Mesothelial cell of epicardium (in vitro differentiated cells): ENCODE data around the gene DDIT3. TPM values are rescaled to one million over a fixed set of nuclear protein-coding genes. Genes with fewer than 3 reads are reported as not detected.

Experiments used
- DNase-seq, 2 experiments: peaks; one replicate each; pipeline ENCODE4 v3.0.0; 2021; ENCODE audit warnings: low spot score in 2 of 2; ENCODE audit not compliant: unreplicated experiment in 2 of 2
- H3K27ac Mint-ChIP-seq: 2 replicates; pipeline ENCODE4 v1.8.0; 2021; ENCODE audit warnings: mixed read lengths
- H3K27me3 Mint-ChIP-seq: 2 replicates; pipeline ENCODE4 v1.8.0; 2021; ENCODE audit warnings: low read depth, mixed read lengths
- H3K36me3 Mint-ChIP-seq: 2 replicates; pipeline ENCODE4 v1.8.0; 2021; ENCODE audit warnings: mixed read lengths
- H3K4me1 Mint-ChIP-seq: 2 replicates; pipeline ENCODE4 v1.8.0; 2021; ENCODE audit warnings: mixed read lengths
- H3K4me3 Mint-ChIP-seq: 2 replicates; pipeline ENCODE4 v1.8.0; 2021; ENCODE audit warnings: mild to moderate bottlenecking, moderate library complexity, mixed read lengths
- H3K9me3 Mint-ChIP-seq: 2 replicates; pipeline ENCODE4 v1.8.0; 2021; ENCODE audit warnings: mixed read lengths
- total RNA-seq: library from RNA; stranded (reverse); gene quantifications from 3 replicates; pipeline ENCODE4 v1.2.1, GENCODE V29; 2021
- TF ChIP-seq, protein P1 (sequence below): fragments of 200-600 bp; sonication (generic); IDR thresholded peaks from one replicate; pipeline ENCODE4 v1.5.0; 2021; ENCODE audit warnings: antibody characterized with exemption; ENCODE audit not compliant: unreplicated experiment

Gene DDIT3
- total RNA-seq, 1 donor from 2014 or later = 15.6 TPM

DNA sequence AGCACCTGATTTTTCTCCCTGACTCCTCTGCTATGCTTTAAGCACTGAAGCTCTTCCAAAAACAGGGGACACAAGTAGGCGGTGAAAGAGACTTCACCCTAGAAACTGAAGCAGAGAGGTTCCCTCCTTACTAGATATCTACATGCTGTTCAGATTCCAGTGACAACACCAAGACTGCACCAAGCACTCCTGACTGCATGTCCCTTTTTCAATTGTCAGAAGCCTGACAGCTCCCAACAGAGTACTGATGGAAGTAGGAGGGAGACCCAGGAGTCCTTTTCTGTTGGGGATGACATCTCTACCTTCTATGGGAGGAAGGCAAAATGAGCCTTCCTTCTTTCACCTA lies 16.3 kb upstream of the DDIT3 start:
- no peak overlapping the region for H3K4me3 Mint-ChIP-seq
- DNase-seq = no peak
- H3K27ac Mint-ChIP-seq = no peak overlapping the region
- peaks cover 7% of the 10 kb centered on the region for H3K4me1 Mint-ChIP-seq
- TF ChIP-seq, protein P1, sequence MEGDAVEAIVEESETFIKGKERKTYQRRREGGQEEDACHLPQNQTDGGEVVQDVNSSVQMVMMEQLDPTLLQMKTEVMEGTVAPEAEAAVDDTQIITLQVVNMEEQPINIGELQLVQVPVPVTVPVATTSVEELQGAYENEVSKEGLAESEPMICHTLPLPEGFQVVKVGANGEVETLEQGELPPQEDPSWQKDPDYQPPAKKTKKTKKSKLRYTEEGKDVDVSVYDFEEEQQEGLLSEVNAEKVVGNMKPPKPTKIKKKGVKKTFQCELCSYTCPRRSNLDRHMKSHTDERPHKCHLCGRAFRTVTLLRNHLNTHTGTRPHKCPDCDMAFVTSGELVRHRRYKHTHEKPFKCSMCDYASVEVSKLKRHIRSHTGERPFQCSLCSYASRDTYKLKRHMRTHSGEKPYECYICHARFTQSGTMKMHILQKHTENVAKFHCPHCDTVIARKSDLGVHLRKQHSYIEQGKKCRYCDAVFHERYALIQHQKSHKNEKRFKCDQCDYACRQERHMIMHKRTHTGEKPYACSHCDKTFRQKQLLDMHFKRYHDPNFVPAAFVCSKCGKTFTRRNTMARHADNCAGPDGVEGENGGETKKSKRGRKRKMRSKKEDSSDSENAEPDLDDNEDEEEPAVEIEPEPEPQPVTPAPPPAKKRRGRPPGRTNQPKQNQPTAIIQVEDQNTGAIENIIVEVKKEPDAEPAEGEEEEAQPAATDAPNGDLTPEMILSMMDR = no peak
- peaks cover 36% of the 10 kb centered on the region for H3K36me3 Mint-ChIP-seq
- no peaks in the 10 kb centered on the region for H3K9me3 Mint-ChIP-seq
- H3K27me3 Mint-ChIP-seq = no peaks in the 10 kb centered on the region

- Mint-ChIP-seq H3K36me3 (peaks cover 36% of the 10 kb centered on the region), H3K27me3 (no peaks in the 10 kb centered on the region), H3K4me3 (no peak overlapping the region), H3K27ac (no peak overlapping the region), H3K4me1 (peaks cover 3% of the 10 kb centered on the region), H3K9me3 (no peaks in the 10 kb centered on the region)
- DNase-seq = no peak
- TF ChIP-seq, protein P1 = no peak
Measured at GRCh38 chr12:57535764-57536596, 15.7 kb upstream of the DDIT3 start.

DNA sequence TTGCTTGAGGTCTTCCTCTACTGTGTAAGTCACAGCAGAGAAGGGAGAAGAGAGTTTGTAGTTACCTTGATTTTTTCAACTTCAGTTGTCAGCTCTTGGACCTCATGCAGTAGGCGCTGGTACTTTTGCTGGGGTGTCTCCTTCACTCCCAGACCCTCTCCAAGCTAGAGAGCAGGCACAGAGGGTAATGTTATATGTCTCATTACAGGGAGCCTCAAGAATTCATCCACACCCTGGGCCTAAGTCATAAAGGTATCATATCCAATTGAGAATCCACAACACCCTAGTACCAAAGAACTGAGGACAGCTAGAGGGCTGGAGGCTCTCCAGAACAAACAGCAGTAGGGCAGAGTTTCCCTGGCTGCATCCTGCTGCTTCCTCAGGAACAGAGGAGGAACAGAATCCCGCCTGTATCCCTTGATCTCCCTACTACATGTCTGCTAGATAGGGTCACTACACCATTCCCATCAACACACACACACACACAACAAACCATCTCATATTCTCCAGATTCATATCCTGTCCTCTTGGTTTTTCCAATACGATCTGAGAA lies 14.8 kb upstream of the DDIT3 start:
- H3K4me1 Mint-ChIP-seq = no peaks in the 10 kb centered on the region
- no peaks in the 10 kb centered on the region for H3K9me3 Mint-ChIP-seq
- TF ChIP-seq, protein P1 = no peak
- DNase-seq = no peak
- no peak overlapping the region for H3K27ac Mint-ChIP-seq
- no peaks in the 10 kb centered on the region for H3K27me3 Mint-ChIP-seq
- no peak overlapping the region for H3K4me3 Mint-ChIP-seq
- peaks cover 38% of the 10 kb centered on the region for H3K36me3 Mint-ChIP-seq

DNA sequence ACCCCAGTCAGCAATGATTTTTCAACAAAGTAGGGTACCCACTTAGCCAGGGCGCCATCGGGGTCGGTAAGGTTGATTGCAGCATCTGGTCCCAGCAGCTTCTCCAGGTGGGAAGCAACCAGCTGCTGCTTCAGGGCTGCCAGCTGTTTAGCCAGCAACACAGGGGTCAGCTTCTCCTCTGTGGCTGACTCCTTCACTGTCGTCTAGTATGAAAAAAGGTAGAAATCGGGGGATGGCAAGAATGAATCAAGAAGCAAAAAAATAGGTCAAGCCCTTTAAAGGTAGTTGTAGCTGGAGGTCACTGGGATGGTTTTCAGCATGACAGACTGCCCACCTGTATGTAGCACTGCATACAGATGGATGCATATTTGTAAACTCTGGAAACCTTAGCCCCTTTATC lies 13.9 kb upstream of the DDIT3 start:
- no peak overlapping the region for H3K4me3 Mint-ChIP-seq
- no peak for DNase-seq
- peaks cover 38% of the 10 kb centered on the region for H3K36me3 Mint-ChIP-seq

DNA sequence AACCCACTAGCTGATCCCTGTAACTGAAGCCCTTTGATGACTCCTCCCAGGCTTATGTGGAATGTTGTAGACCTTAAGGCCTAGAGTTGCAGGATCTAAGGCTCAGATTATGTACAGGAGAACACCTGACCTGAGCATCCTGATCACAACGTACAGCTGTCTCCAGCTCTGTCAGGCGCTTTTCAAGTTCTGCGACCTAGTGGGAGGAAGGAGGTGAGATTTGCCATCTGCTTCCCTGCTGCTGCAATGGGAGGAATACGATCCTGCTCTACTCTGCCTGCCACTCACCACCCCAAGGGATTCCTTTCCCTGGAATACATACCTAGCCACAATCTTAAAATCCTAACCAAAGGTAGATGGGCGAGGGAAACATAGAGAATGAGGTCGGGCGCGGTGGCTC lies 12.8 kb upstream of the DDIT3 start:
- Mint-ChIP-seq H3K27me3 (no peaks in the 10 kb centered on the region), H3K36me3 (peaks cover 31% of the 10 kb centered on the region), H3K4me3 (no peak overlapping the region), H3K9me3 (no peaks in the 10 kb centered on the region), H3K27ac (no peak overlapping the region), H3K4me1 (no peaks in the 10 kb centered on the region)
- TF ChIP-seq, protein P1 = no peak
- no peak for DNase-seq

More for the DNA sequence above, 13.9 kb upstream of the DDIT3 start:
- Mint-ChIP-seq H3K4me1 (no peaks in the 10 kb centered on the region), H3K27ac (no peak overlapping the region), H3K9me3 (no peaks in the 10 kb centered on the region), H3K27me3 (no peaks in the 10 kb centered on the region)
- TF ChIP-seq, protein P1 = no peak
